Left hindlimb (tissue), 1 donor: ENCODE measurements around the gene SERPINA5.
"Not testable (repeated sequence)": the region's sequence is repeated elsewhere in the genome, so short reads cannot be mapped to it uniquely, and the experiment has no call there.

Source experiments
- DNase-seq: peaks from one replicate; pipeline ENCODE4 v3.0.0-alpha.2; 2018

Gene SERPINA5

GRCh38 chr14:94577472-94577871, 3.8 kb upstream of the SERPINA5 start:
- not testable (repeated sequence) for DNase-seq

- no peak for DNase-seq
These were observed 2.5 kb upstream of the SERPINA5 start for GRCh38 chr14:94578712-94579111.

GRCh38 chr14:94582199-94582750, 1.0 kb downstream of the SERPINA5 start:
- DNase-seq = no peak

GRCh38 chr14:94582851-94583250, 1.6 kb downstream of the SERPINA5 start:
- DNase-seq = no peak

GRCh38 chr14:94583557-94583956, 2.3 kb downstream of the SERPINA5 start:
- DNase-seq = no peak

- DNase-seq = no peak
These were observed 3.5 kb downstream of the SERPINA5 start for GRCh38 chr14:94584591-94585280.

- DNase-seq = no peak
These were observed 5.4 kb downstream of the SERPINA5 start for GRCh38 chr14:94586635-94587034.

GRCh38 chr14:94588311-94588710, 7.1 kb downstream of the SERPINA5 start:
- DNase-seq = no peak

GRCh38 chr14:94591073-94591472, 9.8 kb downstream of the SERPINA5 start:
- no peak for DNase-seq

- no peak for DNase-seq
These were observed 10.6 kb downstream of the SERPINA5 start for GRCh38 chr14:94591871-94592270.

- no peak for DNase-seq
These were observed 11.2 kb downstream of the SERPINA5 start for GRCh38 chr14:94592457-94592856.

- no peak for DNase-seq
These were observed 12.1 kb downstream of the SERPINA5 start for GRCh38 chr14:94593376-94593748.

GRCh38 chr14:94593749-94594431, 12.7 kb downstream of the SERPINA5 start:
- DNase-seq = no peak

- no peak for DNase-seq
These were observed 13.2 kb downstream of the SERPINA5 start for GRCh38 chr14:94594441-94594840.

- no peak for DNase-seq
These were observed 14.7 kb downstream of the SERPINA5 start for GRCh38 chr14:94595912-94596311.

GRCh38 chr14:94596361-94596760, 15.1 kb downstream of the SERPINA5 start:
- no peak for DNase-seq

- no peak for DNase-seq
These were observed 16.6 kb downstream of the SERPINA5 start for GRCh38 chr14:94597788-94598187.

- no peak for DNase-seq
These were observed 17.2 kb downstream of the SERPINA5 start for GRCh38 chr14:94598506-94598815.

GRCh38 chr14:94598816-94599655, 17.8 kb downstream of the SERPINA5 start:
- DNase-seq = peak; percentile 64

GRCh38 chr14:94599656-94600004, 18.4 kb downstream of the SERPINA5 start:
- no peak for DNase-seq

- no peak for DNase-seq
These were observed 18.9 kb downstream of the SERPINA5 start for GRCh38 chr14:94600148-94600545.

GRCh38 chr14:94601884-94602391, 20.7 kb downstream of the SERPINA5 start:
- peak; percentile 77 for DNase-seq

GRCh38 chr14:94602722-94603121, 21.5 kb downstream of the SERPINA5 start:
- no peak for DNase-seq
